GM18508 (cell line): ENCODE results near the gene NRARP.

Experiments
- ATAC-seq: cut with Tn5 transposase; IDR thresholded peaks from one replicate; pipeline ENCODE4 v1.9.1; 2021; ENCODE audit warnings: moderate number of reproducible peaks; ENCODE audit not compliant: insufficient read depth, unreplicated experiment

Gene NRARP

GRCh38 chr9:137278721-137279711 lies 23.1 kb downstream of the NRARP start:
- ATAC-seq: no peak

- ATAC-seq: no peak
Observed at GRCh38 chr9:137278061-137278701, 23.9 kb downstream of the NRARP start.

GRCh38 chr9:137277329-137278041 lies 24.6 kb downstream of the NRARP start, which contains the start of gene TOR4A:
TOR4A (plus strand) TSS chr9:137277726; CDS start chr9:137278690, 964 bp downstream.
- no peak for ATAC-seq

GRCh38 chr9:137276473-137277328 lies 25.4 kb downstream of the NRARP start:
- ATAC-seq: no peak

- no peak for ATAC-seq
Observed at GRCh38 chr9:137275588-137276472, 26.2 kb downstream of the NRARP start.

GRCh38 chr9:137275203-137275587 lies 26.9 kb downstream of the NRARP start:
- ATAC-seq: no peak

- ATAC-seq: no peak
Observed at GRCh38 chr9:137273611-137274320, 28.3 kb downstream of the NRARP start.

GRCh38 chr9:137273095-137273490 lies 29.0 kb downstream of the NRARP start:
- no peak for ATAC-seq

GRCh38 chr9:137272241-137273094 lies 29.6 kb downstream of the NRARP start:
- ATAC-seq: no peak

GRCh38 chr9:137271696-137272076 lies 30.4 kb downstream of the NRARP start:
- ATAC-seq: no peak

GRCh38 chr9:137270929-137271695 lies 31.0 kb downstream of the NRARP start:
- no peak for ATAC-seq

GRCh38 chr9:137269231-137269772 lies 32.8 kb downstream of the NRARP start:
- no peak for ATAC-seq

- ATAC-seq: no peak
Observed at GRCh38 chr9:137268538-137269201, 33.4 kb downstream of the NRARP start.

GRCh38 chr9:137267933-137268355 lies 34.1 kb downstream of the NRARP start:
- ATAC-seq: no peak

GRCh38 chr9:137266585-137267453 lies 35.3 kb downstream of the NRARP start:
- no peak for ATAC-seq
